ENCODE data around the gene SMIM34.
"Not testable (repeated sequence)": the region's sequence is repeated elsewhere in the genome, so short reads cannot be mapped to it uniquely, and the experiment has no call there.

DNA sequence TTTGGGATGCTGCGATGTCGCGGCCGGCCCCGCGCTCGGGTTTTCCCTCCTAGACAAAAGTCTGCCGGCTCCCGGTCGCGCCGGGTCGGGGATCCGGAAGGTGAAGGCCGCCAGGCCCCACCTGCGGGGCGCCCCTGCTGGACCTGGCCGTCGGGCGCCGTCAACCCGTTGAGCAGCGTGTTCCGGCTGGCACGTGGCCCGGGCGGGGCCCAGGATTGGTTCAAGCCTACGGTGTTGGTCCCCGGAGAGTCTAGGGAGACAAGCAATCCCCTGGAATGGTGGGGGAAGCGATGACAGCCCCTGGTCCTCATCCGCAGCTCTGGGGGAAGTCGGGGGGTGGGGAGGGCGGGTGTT is 48.2 kb downstream of the SMIM34 start:
- TF ChIP-seq, protein P1, sequence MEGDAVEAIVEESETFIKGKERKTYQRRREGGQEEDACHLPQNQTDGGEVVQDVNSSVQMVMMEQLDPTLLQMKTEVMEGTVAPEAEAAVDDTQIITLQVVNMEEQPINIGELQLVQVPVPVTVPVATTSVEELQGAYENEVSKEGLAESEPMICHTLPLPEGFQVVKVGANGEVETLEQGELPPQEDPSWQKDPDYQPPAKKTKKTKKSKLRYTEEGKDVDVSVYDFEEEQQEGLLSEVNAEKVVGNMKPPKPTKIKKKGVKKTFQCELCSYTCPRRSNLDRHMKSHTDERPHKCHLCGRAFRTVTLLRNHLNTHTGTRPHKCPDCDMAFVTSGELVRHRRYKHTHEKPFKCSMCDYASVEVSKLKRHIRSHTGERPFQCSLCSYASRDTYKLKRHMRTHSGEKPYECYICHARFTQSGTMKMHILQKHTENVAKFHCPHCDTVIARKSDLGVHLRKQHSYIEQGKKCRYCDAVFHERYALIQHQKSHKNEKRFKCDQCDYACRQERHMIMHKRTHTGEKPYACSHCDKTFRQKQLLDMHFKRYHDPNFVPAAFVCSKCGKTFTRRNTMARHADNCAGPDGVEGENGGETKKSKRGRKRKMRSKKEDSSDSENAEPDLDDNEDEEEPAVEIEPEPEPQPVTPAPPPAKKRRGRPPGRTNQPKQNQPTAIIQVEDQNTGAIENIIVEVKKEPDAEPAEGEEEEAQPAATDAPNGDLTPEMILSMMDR (IDR thresholded peaks at IDR 0.05) = not testable (repeated sequence)
- not testable (repeated sequence) for TF ChIP-seq POLR2A (IDR thresholded peaks at IDR 0.05)
